ENCODE data around the gene OSGIN1. TPM values are rescaled to one million over a fixed set of nuclear protein-coding genes. Genes with fewer than 3 reads are reported as not detected.

The OSGIN1 gene
- total RNA-seq, 1 experiment from 2014 or later, result 3.7 TPM

- TF ChIP-seq CTCF (IDR thresholded peaks at IDR 0.05; ENCODE audit: unreplicated experiment), result no peak
- no TSS peak for BruUV-seq (replicated peaks)
- Mint-ChIP-seq H3K36me3 (ENCODE audit: insufficient read depth, unreplicated experiment) (peaks cover under 1% of the 10 kb centered on the region), H3K27me3 (ENCODE audit: insufficient read depth, unreplicated experiment) (peaks cover 16% of the 10 kb centered on the region), H3K9me3 (ENCODE audit: unreplicated experiment) (peaks cover 2% of the 10 kb centered on the region), H3K4me1 (ENCODE audit: insufficient read depth, unreplicated experiment) (peaks cover under 1% of the 10 kb centered on the region), H3K27ac (ENCODE audit: low read depth, unreplicated experiment) (no peak overlapping the region), H3K4me3 (ENCODE audit: unreplicated experiment) (no peak overlapping the region)
- DNase-seq (ENCODE audit: unreplicated experiment), result no peak
- intact Hi-C loops (cut with micrococcal nuclease), result no loop called here
- POLR2A ChIA-PET, result no interaction called here
- CTCF ChIA-PET, result interaction anchor here (1.5 kb wide), 1 partner anchor 92 kb away, joined by 3 read pairs; no protein-coding TSS in a partner anchor
Observed at GRCh38 chr16:83973077-83973476, 20.0 kb downstream of the OSGIN1 start.

- TF ChIP-seq CTCF (IDR thresholded peaks at IDR 0.05; ENCODE audit: unreplicated experiment), result no peak
- ChIA-PET CTCF (interaction anchor here (0.5 to 1.5 kb wide), 4 partner anchors 10 to 409 kb away, joined by 3 to 6 read pairs (median 4); no protein-coding TSS in a partner anchor), POLR2A (no interaction called here)
- Mint-ChIP-seq H3K4me3 (ENCODE audit: unreplicated experiment) (no peak overlapping the region), H3K36me3 (ENCODE audit: insufficient read depth, unreplicated experiment) (no peaks in the 10 kb centered on the region), H3K4me1 (ENCODE audit: insufficient read depth, unreplicated experiment) (no peaks in the 10 kb centered on the region), H3K27me3 (ENCODE audit: insufficient read depth, unreplicated experiment) (peaks cover 14% of the 10 kb centered on the region), H3K27ac (ENCODE audit: low read depth, unreplicated experiment) (no peak overlapping the region), H3K9me3 (ENCODE audit: unreplicated experiment) (peaks cover 9% of the 10 kb centered on the region)
- intact Hi-C loops (cut with micrococcal nuclease), result no loop called here
- no peak for DNase-seq (ENCODE audit: unreplicated experiment)
- BruUV-seq (replicated peaks), result no TSS peak
Observed at GRCh38 chr16:83973581-83974385, 20.7 kb downstream of the OSGIN1 start.

GRCh38 chr16:83974475-83974874, 21.4 kb downstream of the OSGIN1 start:
- Mint-ChIP-seq H3K36me3 (ENCODE audit: insufficient read depth, unreplicated experiment) (no peaks in the 10 kb centered on the region), H3K27ac (ENCODE audit: low read depth, unreplicated experiment) (no peak overlapping the region), H3K4me3 (ENCODE audit: unreplicated experiment) (no peak overlapping the region), H3K4me1 (ENCODE audit: insufficient read depth, unreplicated experiment) (no peaks in the 10 kb centered on the region), H3K9me3 (ENCODE audit: unreplicated experiment) (peaks cover 14% of the 10 kb centered on the region), H3K27me3 (ENCODE audit: insufficient read depth, unreplicated experiment) (peaks cover 14% of the 10 kb centered on the region)
- no TSS peak for BruUV-seq (replicated peaks)
- intact Hi-C loops (cut with micrococcal nuclease), result no loop called here
- TF ChIP-seq CTCF (IDR thresholded peaks at IDR 0.05; ENCODE audit: unreplicated experiment), result no peak
- CTCF ChIA-PET, result interaction anchor here (0.7 to 1.5 kb wide), 2 partner anchors 10 to 91 kb away, joined by 3 to 4 read pairs; no protein-coding TSS in a partner anchor
- POLR2A ChIA-PET, result no interaction called here
- no peak for DNase-seq (ENCODE audit: unreplicated experiment)

- no peak for TF ChIP-seq CTCF (IDR thresholded peaks at IDR 0.05; ENCODE audit: unreplicated experiment)
- Mint-ChIP-seq H3K27me3 (ENCODE audit: insufficient read depth, unreplicated experiment) (peaks cover 14% of the 10 kb centered on the region), H3K27ac (ENCODE audit: low read depth, unreplicated experiment) (no peak overlapping the region), H3K4me3 (ENCODE audit: unreplicated experiment) (no peak overlapping the region), H3K9me3 (ENCODE audit: unreplicated experiment) (peaks cover 14% of the 10 kb centered on the region), H3K36me3 (ENCODE audit: insufficient read depth, unreplicated experiment) (no peaks in the 10 kb centered on the region), H3K4me1 (ENCODE audit: insufficient read depth, unreplicated experiment) (no peaks in the 10 kb centered on the region)
- BruUV-seq (replicated peaks), result no TSS peak
- no peak for DNase-seq (ENCODE audit: unreplicated experiment)
- ChIA-PET CTCF (interaction anchor here (0.9 to 1.8 kb wide), 4 partner anchors 19 to 212 kb away, joined by 3 to 4 read pairs (median 4); partner anchors contain the start of gene SLC38A8), POLR2A (no interaction called here)
- intact Hi-C loops (cut with micrococcal nuclease), result no loop called here
Observed at GRCh38 chr16:83975590-83976260, 22.7 kb downstream of the OSGIN1 start.
